ENCODE data around the gene RGL1.

RGL1 gene

GRCh38 chr1:183808296-183809027, 3.5 kb downstream of the RGL1 start:
- no peaks in the 10 kb centered on the region for H3K36me3 ChIP-seq (ENCODE audit: insufficient read depth, low read length)
- peak overlapping the region; percentile 75 for H3K27ac ChIP-seq (ENCODE audit: low read depth, low read length)
- peaks cover 60% of the 10 kb centered on the region for H3K79me2 ChIP-seq (ENCODE audit: control insufficient read depth, insufficient read depth, low read length, unreplicated experiment)
- H3K4me1 ChIP-seq (ENCODE audit: control insufficient read depth, insufficient read depth, low read length, unreplicated experiment): peaks cover 68% of the 10 kb centered on the region
- no peaks in the 10 kb centered on the region for H3K27me3 ChIP-seq (ENCODE audit: insufficient read depth, low read length)
- H3K4me3 ChIP-seq (ENCODE audit: low read depth, low read length): peak overlapping the region; percentile 83; the same call in 1 of the 2 replicates
- H2AFZ ChIP-seq (ENCODE audit: low read length, unreplicated experiment): no peak overlapping the region

GRCh38 chr1:183810121-183810520, 5.2 kb downstream of the RGL1 start:
- H3K79me2 ChIP-seq (ENCODE audit: control insufficient read depth, insufficient read depth, low read length, unreplicated experiment): peaks cover 75% of the 10 kb centered on the region
- peaks cover 72% of the 10 kb centered on the region for H3K4me1 ChIP-seq (ENCODE audit: control insufficient read depth, insufficient read depth, low read length, unreplicated experiment)
- H3K4me3 ChIP-seq (ENCODE audit: low read depth, low read length): no peak overlapping the region
- 0 out of 2 replicates have a peak overlapping the region, but pooled peaks have one; percentile 9 for H3K27ac ChIP-seq (ENCODE audit: low read depth, low read length)
- H3K27me3 ChIP-seq (ENCODE audit: insufficient read depth, low read length): no peaks in the 10 kb centered on the region
- H3K36me3 ChIP-seq (ENCODE audit: insufficient read depth, low read length): no peaks in the 10 kb centered on the region
- H2AFZ ChIP-seq (ENCODE audit: low read length, unreplicated experiment): no peak overlapping the region

- Histone ChIP-seq H3K4me1 (ENCODE audit: control insufficient read depth, insufficient read depth, low read length, unreplicated experiment) (peaks cover 72% of the 10 kb centered on the region), H3K27ac (ENCODE audit: low read depth, low read length) (peak overlapping the region; percentile 11; the same call in 1 of the 2 replicates), H2AFZ (ENCODE audit: low read length, unreplicated experiment) (no peak overlapping the region), H3K36me3 (ENCODE audit: insufficient read depth, low read length) (no peaks in the 10 kb centered on the region), H3K4me3 (ENCODE audit: low read depth, low read length) (no peak overlapping the region), H3K79me2 (ENCODE audit: control insufficient read depth, insufficient read depth, low read length, unreplicated experiment) (peaks cover 82% of the 10 kb centered on the region), H3K27me3 (ENCODE audit: insufficient read depth, low read length) (no peaks in the 10 kb centered on the region)
Observed at GRCh38 chr1:183810756-183811544, 6.0 kb downstream of the RGL1 start.

- no peak overlapping the region for H3K27ac ChIP-seq (ENCODE audit: low read depth, low read length)
- H3K4me3 ChIP-seq (ENCODE audit: low read depth, low read length): no peak overlapping the region
- peaks cover 68% of the 10 kb centered on the region for H3K4me1 ChIP-seq (ENCODE audit: control insufficient read depth, insufficient read depth, low read length, unreplicated experiment)
- H3K27me3 ChIP-seq (ENCODE audit: insufficient read depth, low read length): no peaks in the 10 kb centered on the region
- H2AFZ ChIP-seq (ENCODE audit: low read length, unreplicated experiment): no peak overlapping the region
- no peaks in the 10 kb centered on the region for H3K36me3 ChIP-seq (ENCODE audit: insufficient read depth, low read length)
- peaks cover 76% of the 10 kb centered on the region for H3K79me2 ChIP-seq (ENCODE audit: control insufficient read depth, insufficient read depth, low read length, unreplicated experiment)
Observed at GRCh38 chr1:183812128-183812527, 7.2 kb downstream of the RGL1 start.

GRCh38 chr1:183812686-183813569, 8.0 kb downstream of the RGL1 start:
- Histone ChIP-seq H2AFZ (ENCODE audit: low read length, unreplicated experiment) (no peak overlapping the region), H3K27ac (ENCODE audit: low read depth, low read length) (0 out of 2 replicates have a peak overlapping the region, but pooled peaks have one; percentile 1), H3K36me3 (ENCODE audit: insufficient read depth, low read length) (no peaks in the 10 kb centered on the region), H3K79me2 (ENCODE audit: control insufficient read depth, insufficient read depth, low read length, unreplicated experiment) (peaks cover 79% of the 10 kb centered on the region), H3K27me3 (ENCODE audit: insufficient read depth, low read length) (no peaks in the 10 kb centered on the region), H3K4me3 (ENCODE audit: low read depth, low read length) (peak overlapping the region; percentile 20), H3K4me1 (ENCODE audit: control insufficient read depth, insufficient read depth, low read length, unreplicated experiment) (peaks cover 68% of the 10 kb centered on the region)

- Histone ChIP-seq H3K36me3 (ENCODE audit: insufficient read depth, low read length) (no peaks in the 10 kb centered on the region), H3K27me3 (ENCODE audit: insufficient read depth, low read length) (no peaks in the 10 kb centered on the region), H3K4me1 (ENCODE audit: control insufficient read depth, insufficient read depth, low read length, unreplicated experiment) (peaks cover 65% of the 10 kb centered on the region), H3K4me3 (ENCODE audit: low read depth, low read length) (no peak overlapping the region), H3K79me2 (ENCODE audit: control insufficient read depth, insufficient read depth, low read length, unreplicated experiment) (peaks cover 78% of the 10 kb centered on the region), H3K27ac (ENCODE audit: low read depth, low read length) (no peak overlapping the region), H2AFZ (ENCODE audit: low read length, unreplicated experiment) (no peak overlapping the region)
Observed at GRCh38 chr1:183814121-183814681, 9.3 kb downstream of the RGL1 start.

- peaks cover 51% of the 10 kb centered on the region for H3K4me1 ChIP-seq (ENCODE audit: control insufficient read depth, insufficient read depth, low read length, unreplicated experiment)
- H3K4me3 ChIP-seq (ENCODE audit: low read depth, low read length): no peak overlapping the region
- H3K36me3 ChIP-seq (ENCODE audit: insufficient read depth, low read length): no peaks in the 10 kb centered on the region
- peaks cover 78% of the 10 kb centered on the region for H3K79me2 ChIP-seq (ENCODE audit: control insufficient read depth, insufficient read depth, low read length, unreplicated experiment)
- H2AFZ ChIP-seq (ENCODE audit: low read length, unreplicated experiment): no peak overlapping the region
- no peaks in the 10 kb centered on the region for H3K27me3 ChIP-seq (ENCODE audit: insufficient read depth, low read length)
- no peak overlapping the region for H3K27ac ChIP-seq (ENCODE audit: low read depth, low read length)
Observed at GRCh38 chr1:183816110-183816509, 11.2 kb downstream of the RGL1 start.

- Histone ChIP-seq H3K27me3 (ENCODE audit: insufficient read depth, low read length) (no peaks in the 10 kb centered on the region), H2AFZ (ENCODE audit: low read length, unreplicated experiment) (no peak overlapping the region), H3K27ac (ENCODE audit: low read depth, low read length) (no peak overlapping the region), H3K4me1 (ENCODE audit: control insufficient read depth, insufficient read depth, low read length, unreplicated experiment) (peaks cover 51% of the 10 kb centered on the region), H3K79me2 (ENCODE audit: control insufficient read depth, insufficient read depth, low read length, unreplicated experiment) (peaks cover 74% of the 10 kb centered on the region), H3K36me3 (ENCODE audit: insufficient read depth, low read length) (no peaks in the 10 kb centered on the region), H3K4me3 (ENCODE audit: low read depth, low read length) (no peak overlapping the region)
Observed at GRCh38 chr1:183817576-183818288, 12.8 kb downstream of the RGL1 start.

GRCh38 chr1:183819059-183819458, 14.1 kb downstream of the RGL1 start:
- no peak overlapping the region for H3K4me3 ChIP-seq (ENCODE audit: low read depth, low read length)
- peaks cover 43% of the 10 kb centered on the region for H3K4me1 ChIP-seq (ENCODE audit: control insufficient read depth, insufficient read depth, low read length, unreplicated experiment)
- H3K27me3 ChIP-seq (ENCODE audit: insufficient read depth, low read length): no peaks in the 10 kb centered on the region
- no peaks in the 10 kb centered on the region for H3K36me3 ChIP-seq (ENCODE audit: insufficient read depth, low read length)
- H2AFZ ChIP-seq (ENCODE audit: low read length, unreplicated experiment): no peak overlapping the region
- no peak overlapping the region for H3K27ac ChIP-seq (ENCODE audit: low read depth, low read length)
- H3K79me2 ChIP-seq (ENCODE audit: control insufficient read depth, insufficient read depth, low read length, unreplicated experiment): peaks cover 73% of the 10 kb centered on the region

Data from ACC112 (cell line).